Measurements from ENCODE around the gene TLN1.
A peak's percentile ranks its signal among the peaks of the same experiment; 100 is the strongest.

The TLN1 gene

DNA sequence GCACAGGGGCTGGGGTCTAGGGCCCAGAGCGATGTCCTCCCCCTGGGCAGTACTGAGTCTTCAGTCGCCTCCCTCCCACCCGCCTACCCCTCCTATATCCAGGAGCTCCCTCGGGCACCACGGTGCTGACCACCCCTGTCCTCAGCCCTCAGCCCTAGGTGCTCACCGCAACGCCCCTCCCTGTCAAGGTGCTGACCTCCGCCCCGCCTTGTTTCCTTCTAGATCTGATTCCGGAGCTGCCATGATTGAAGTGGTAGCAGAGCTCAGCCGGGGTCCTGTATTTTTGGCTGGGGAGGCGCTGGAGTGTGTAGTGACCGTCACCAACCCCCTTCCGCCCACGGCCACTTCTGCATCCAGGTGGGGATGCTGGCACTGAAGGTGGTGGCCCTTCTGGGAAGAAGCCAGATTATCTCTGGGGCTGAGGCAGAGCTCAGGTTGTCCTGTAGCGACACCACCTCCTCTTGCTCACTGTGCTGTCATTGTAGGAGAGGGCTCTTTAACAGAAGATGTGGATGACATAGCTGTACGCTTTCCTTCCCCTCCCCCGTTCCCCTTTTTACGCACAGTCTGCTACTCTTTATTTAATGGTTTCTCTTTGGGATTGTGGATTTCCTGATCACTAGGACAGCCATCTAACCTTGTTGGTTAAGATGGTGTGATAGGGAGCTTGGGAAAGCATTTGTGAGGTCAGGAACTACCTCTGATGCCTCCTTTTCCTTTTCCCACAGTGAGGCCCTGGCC, 17.7 kb upstream of the TLN1 start:
- DNase-seq, result peak in 1 of 2 experiments; percentile 36

DNA sequence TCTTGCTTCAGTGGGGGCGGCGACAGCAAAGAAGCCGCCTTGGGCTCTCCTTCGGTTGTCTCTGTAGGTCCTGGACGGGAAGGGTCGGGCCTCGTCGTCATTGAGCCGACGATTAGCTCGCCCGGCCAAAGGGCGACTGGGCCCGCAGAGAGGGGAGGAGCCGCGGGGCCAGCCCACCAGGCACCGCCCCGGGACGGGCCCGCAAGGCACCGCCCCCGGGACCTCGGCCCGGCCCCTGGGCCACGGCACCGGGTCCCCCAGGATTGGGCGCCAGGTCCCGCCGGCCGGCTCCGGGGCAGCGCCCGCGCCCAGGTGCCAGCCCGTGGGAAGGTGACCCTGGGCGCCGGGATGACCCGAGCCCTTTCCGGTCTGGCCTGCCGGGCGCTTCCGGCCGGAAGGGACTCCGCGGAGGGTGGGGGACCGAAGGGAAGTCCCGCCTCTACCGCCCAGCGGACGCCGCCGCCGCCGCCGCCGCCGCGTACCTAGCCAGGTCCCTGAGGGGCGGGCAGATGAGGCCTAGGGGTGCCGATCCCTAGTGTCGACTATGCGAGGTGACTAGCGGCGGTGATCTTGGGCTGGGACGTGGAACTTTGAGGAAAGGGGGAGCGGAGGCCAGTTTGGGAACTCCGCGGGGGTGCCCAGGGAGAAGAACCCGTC, 17.0 kb upstream of the TLN1 start, which contains the start of the genes GBA2 and RGP1:
Gene GBA2 (minus strand): TSS at position 371 of the 657 bp plus-strand sequence. CDS start 524 bp downstream, outside the sequence.
Gene RGP1 (plus strand): TSS at position 430 of the 657 bp plus-strand sequence. CDS start 469 bp downstream, outside the sequence.
- peak; percentile 38 to 90 for DNase-seq

DNA sequence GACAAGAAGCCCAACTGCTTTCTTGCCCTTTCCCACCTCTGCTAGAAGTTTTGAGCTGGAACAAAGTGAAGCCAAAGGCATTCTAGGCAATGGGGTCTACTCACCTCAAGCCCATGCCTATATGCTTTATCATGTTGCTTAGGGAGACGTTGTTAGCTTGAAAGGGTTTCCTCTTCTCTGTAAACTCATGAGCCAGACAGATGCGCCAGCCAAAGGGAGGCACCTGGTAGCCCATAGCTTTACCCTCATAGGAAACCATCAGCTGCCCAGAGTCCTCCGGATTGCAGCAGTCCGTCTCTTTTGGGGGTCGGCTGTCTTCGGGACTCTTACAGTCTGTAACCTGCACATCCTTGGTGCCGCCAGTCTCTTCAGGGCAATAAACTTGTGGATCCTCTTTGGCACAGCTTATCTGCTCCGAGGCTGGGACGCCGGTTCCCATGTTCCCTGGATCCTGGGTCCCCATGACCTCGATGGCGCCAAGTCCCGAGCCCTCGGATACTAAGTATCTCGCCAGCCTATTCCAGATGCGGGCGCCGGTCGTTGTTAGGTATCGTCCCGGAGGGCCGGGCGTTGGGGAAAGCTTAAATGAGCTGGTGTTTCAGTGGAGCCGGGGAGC, 16.4 kb upstream of the TLN1 start:
- DNase-seq, result no peak

DNA sequence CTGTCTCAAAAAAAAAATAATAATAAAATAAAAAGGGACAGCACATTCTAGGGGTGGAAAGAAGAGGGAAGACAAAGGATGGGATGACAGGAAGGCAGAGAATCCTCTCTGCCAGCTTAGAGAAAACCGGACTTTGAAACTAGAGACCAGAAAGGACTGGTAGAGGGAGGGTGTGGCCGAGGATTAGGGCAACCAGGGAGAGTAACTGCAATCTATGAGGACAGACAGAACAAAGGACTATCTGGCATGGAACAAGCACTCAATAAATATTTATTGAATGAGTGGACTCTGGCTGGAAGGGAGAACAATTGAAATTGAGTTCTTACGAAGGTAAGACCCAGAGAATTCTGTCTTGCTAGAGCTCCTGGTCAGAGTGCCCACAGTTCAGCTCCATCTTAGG, 14.6 kb upstream of the TLN1 start:
- no peak for DNase-seq

DNA sequence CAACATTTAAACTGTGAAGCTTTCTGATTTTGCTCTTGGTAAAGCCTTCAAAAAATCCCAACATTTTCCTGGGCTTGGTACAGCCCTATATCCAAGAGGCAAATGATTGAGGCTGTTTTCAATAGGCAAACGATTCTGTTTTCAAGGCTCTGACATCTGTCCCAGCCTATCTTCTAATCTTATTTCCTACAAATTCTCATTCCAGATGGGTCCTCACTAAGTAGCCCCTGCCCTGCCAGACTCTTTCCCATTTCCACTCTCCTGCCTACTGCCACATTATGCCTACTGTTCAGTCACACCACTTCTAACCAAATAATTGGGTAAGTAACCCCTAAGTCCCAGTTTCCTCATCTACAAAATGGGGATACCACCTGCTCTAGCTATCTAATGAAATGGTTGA, 13.6 kb upstream of the TLN1 start:
- DNase-seq, result no peak

DNA sequence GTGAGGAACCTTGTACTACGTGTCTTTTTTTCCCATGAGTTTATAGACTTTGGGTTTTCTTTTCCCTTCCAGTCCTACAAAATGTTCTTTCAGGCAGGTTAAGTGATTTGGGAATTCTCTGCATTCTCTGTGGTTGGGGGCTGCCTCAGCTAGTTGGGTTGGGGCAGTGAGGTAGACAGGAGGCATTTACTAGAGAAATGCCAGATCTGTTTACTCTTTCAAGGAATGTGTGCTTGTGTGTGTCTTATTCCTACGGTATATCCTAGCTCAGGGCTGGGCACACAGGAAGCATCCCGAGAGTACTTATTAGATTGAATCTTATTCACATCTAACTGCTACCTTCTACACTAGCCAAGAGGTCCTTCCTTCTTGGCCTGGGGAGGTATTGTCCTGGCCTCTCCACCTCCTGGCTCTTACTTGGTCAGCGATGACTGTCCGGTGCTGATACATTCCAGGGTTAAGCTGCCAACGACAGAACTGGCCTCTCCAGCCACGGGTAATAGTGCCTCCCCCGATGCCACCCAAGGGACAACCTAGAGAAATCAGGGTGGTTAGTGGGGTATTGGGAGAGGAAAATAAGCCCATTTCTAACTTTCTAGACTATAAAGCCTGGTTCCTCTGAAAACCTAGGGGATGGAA, 12.0 kb upstream of the TLN1 start:
- no peak for DNase-seq

DNA sequence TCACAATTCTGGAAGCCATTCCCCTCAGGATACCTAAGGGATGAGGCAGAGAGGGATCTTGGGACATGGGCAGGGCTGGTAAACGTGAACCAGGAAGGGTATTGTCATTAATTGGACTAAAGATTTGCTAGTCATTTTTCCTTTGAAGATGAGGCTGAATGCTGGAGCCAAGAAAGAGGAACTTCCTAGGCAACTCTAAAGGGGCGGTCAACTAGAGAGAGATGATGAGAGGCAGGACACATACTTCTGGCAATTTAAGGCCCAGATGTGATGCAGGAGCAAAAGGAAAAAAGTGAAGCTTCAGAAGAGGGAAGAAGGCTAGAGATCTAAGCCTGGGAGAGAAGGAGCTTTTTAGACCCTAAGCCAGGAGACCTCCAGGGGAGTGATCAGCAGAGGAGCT, 11.5 kb upstream of the TLN1 start:
- DNase-seq, result no peak

DNA sequence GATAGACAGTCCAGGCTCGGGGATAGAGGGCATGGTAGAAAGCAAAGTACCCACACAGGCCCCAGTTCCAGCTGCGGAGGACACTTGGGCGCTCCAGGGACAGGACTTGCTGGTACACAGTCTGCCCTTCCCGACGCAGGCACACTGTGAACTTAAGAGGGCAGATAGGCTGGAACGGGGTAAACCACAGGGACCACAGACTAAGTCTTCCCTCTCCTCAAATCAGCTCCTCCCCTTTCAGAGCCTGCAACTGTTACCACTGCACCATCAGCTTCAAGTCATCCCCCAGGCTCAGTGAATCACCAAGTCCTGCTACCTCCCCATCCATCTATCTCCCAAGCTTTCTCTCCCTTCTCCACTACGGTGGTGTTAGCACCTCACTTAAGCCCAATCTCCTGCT, 9.7 kb upstream of the TLN1 start:
- DNase-seq, result no peak

DNA sequence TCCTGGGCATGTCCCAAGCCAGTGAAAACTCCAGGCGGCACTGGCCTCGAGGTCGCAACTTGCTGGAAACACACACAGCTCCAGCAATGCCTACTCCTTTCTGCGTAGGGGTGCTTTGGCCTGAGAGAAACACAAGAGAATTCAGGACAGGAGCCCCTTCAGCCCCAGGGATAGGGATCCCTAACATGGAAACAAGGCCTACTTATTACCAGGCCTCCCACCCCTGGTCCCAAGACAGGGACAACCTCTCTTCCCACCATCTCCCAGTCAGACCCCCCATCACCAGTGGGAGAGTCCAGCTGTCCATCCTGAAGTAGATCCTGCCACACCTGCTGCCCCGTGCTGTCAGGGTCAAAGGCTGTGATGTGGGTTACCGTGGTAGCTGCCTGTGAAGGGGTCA, 8.2 kb upstream of the TLN1 start:
- DNase-seq, result no peak

DNA sequence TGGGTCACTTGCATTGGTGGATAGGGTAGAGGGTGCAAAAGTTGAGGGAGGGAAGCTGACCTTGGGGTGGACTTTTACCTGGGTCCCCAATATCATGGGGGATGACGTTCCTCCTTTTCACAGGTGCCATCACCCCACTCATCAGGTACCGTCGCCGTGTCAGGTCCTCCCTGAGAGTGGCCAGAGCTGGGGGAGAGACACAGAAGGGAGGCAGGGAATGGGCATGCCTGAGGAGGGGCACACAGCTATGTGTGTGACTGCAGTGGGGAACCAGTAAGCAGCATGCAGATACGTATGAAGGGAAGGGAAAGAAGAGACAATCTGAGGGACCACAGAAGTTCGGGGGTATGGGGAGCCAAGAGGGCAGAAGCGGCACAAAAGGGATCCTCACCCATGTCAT, 6.9 kb upstream of the TLN1 start:
- no peak for DNase-seq

DNA sequence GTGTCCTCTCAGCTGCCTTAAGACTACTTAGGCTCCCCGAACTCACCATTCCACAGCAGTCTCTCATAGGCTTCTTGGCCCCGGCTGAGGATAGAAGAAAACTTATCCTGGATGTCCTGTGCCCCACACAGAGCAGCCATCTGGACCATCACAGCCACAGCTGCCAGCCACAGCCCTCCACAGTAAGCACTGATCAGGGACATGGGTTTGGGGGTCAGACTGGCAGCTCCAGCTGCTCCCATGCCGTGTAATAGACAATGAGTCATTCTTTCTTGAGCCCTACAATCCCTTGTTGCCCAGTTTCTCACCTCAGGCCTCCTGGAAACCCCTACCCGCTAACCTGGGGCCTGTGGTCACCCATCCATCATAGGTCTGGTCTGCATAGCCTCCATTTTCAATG, 6.2 kb upstream of the TLN1 start:
- no peak for DNase-seq

DNA sequence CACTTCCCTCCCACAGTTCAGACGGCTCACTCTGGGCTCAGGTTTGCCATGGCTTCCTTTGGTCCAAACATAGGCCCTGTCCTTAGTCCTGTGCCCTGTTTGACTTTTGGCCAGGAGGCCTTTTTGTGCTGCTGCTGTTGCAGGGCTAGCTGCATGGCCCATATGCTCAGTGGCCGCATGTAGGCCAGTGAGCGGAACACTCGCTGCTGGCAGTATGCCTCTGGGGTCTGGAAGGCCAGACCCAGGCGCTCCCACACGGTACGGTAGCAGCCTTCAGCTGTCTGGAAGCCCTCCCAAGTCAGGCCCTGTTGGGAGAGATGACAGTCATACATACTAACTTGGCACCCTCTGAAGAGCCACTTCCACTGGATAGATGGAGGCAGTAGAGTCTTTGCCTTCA, 5.1 kb upstream of the TLN1 start:
- DNase-seq, result no peak

DNA sequence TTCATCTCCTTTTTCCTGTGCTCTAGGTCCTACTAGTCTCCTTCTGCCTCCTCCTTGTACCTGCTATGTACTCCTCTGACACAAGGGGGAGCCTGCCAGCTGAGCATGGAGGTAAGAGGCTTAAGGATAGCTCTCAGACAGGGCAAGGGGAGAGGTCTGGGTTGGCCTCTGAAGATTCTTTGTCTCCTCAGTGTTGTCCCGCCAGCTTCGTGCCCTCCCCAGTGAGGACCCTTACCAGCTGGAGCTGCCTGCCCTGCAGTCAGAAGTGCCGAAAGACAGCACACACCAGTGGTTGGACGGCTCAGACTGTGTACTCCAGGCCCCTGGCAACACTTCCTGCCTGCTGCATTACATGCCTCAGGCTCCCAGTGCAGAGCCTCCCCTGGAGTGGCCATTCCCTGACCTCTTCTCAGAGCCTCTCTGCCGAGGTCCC, 4.2 kb upstream of the TLN1 start:
- DNase-seq, result peak; percentile 57 to 70

DNA sequence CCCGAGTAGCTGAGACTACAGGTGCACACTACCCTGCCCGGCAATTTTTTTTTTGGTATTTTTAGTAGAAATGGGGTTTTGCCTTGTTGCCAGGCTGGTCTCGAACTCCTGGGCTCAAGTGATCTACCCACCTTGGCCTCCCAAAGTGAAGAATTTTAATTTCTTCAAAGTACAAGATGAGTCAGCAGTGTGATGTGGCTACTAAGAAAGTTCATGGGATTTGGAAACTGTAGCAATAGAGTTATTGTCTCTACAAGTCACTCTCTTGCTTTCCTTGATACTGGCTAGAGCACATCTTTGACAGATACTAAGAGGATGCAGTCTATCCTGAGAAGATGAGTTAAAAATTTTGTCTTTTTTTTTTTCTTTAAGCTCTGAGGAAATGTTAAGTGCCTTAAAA, 2.1 kb upstream of the TLN1 start:
- no peak for DNase-seq

DNA sequence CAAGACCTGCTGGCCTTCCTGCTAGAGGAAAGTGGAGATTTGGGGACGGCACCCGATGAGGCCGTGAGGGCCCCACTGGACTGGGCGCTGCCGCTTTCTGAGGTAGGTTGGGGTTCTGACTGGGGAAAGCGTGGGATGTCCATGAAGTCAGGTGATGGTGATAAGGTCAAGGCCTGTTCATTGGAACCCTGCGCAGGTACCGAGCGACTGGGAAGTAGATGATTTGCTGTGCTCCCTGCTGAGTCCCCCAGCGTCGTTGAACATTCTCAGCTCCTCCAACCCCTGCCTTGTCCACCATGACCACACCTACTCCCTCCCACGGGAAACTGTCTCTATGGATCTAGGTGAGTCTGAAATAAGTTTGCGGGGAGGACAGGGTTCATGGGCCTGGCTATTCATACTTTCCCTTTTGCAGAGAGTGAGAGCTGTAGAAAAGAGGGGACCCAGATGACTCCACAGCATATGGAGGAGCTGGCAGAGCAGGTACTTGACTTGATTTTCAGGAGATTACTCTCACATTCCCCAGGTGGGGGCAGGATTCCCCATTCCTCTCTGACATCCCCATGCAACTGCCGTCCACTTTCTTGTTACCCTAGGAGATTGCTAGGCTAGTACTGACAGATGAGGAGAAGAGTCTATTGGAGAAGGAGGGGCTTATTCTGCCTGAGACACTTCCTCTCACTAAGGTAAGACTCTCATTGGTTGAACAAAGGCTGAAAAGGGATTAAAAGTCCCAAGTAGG, 976 bp upstream of the TLN1 start:
- peak; percentile 59 to 70 for DNase-seq

DNA sequence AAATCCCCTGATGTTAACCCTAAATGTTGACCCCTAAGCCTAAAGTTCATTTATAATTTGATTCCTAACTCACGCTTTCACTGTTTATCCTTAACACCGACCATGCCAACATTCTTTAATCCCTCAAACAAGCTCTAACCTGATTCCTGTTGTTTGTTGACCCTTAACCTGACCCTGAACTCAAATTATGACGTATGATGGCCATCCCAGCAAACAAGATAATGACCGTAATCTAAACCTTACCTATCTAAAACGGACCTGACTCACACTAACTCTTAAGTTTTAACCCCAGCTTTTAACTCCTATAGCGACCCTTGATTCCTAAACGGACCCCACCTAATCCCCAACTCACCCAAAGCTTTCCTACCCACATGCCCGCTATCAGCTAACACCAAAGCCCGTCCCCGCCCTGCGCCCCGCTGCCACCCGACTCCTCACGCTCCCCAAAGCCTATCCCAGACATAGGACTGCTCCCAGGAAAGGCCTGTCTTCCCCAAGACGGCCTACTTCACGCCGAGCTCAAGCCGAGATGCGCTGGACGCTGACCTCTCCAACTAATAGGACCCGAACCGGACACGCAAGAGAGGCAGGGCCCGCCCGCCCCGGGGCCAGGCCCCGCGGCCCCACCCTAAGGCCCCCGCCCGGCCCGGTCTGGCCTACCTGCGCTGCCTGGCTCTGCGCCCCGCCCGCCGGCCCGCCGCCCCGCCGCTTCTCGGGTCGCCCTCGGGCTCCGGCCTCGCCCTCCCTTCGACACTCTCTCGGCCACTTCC, 395 bp downstream of the TLN1 start:
- peak in 1 of 2 experiments; percentile 62 for DNase-seq

DNA sequence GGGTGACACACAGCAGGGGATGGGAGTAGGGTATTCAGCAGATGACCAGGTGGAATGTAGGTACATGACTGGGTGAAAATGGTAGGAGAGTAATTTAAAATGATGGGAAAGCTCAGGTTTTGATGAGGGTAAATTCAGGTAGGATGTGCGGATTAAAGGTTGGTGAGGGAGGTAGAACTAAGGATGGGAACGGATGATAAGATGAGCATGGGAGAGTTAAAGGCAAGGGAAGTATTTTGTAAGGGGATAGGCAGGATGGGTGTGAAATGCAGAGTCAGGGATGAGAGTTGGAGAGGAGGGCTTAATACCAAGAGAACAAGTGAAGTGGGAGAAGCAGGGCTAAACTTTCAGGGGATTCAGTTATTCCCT, 1.5 kb downstream of the TLN1 start:
- no peak for DNase-seq

DNA sequence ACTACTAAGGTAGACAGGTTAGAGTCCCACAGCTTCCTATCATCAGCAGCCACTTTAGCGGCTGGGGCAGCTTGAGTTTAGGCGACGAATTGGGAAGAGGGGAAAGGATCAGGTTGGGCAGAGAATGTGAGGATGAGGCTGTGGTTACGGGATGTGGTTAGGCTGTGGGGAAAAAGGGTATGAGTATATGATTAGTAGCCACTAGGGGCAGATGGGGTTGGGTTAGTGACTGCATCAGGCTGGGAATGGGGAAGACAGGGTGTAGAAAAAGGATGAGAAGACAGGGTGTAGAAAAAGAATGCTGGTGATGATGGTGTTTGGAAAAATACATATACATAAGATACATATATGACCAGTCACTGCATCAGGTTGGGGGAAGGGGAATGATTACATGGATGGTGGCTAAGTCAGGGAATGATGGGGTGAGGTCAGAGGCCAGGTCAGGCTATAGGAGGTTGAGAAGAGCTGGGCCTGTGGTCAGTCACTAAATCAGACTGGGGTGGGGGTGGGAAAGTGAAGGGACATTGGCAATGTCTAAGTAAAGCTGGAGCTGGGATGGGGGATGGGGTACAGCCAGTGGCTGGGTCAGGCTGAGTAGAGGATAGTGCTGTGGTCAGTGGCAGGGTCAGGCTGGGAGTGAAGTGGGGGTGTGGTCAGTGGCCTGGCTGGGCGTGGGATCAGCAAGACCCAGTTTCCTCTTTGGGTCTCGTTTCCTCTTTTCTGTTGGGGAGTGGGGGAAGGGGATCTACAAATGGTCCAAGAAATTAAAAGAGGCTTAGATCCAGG, 2.1 kb downstream of the TLN1 start:
- DNase-seq, result peak; percentile 39 to 62

DNA sequence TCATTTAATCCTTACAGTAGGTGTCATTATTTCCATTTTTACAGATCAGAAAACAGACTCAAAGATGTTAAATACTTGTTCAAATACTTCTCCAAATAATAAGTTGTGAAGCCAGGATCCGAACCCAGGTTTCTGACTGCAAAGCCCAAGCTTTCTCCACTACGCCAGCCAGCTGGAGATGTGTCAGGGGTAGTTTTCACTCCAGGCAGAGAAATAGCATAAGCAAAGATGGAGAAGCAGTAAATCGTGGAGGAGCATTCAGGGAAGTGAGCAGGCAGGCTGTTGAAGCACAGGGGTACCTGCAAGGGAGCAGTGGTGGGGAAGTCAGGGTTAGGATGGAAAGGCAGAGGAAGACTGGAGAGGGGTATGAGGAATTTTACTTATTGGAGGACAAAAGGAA, 2.9 kb downstream of the TLN1 start:
- no peak for DNase-seq

DNA sequence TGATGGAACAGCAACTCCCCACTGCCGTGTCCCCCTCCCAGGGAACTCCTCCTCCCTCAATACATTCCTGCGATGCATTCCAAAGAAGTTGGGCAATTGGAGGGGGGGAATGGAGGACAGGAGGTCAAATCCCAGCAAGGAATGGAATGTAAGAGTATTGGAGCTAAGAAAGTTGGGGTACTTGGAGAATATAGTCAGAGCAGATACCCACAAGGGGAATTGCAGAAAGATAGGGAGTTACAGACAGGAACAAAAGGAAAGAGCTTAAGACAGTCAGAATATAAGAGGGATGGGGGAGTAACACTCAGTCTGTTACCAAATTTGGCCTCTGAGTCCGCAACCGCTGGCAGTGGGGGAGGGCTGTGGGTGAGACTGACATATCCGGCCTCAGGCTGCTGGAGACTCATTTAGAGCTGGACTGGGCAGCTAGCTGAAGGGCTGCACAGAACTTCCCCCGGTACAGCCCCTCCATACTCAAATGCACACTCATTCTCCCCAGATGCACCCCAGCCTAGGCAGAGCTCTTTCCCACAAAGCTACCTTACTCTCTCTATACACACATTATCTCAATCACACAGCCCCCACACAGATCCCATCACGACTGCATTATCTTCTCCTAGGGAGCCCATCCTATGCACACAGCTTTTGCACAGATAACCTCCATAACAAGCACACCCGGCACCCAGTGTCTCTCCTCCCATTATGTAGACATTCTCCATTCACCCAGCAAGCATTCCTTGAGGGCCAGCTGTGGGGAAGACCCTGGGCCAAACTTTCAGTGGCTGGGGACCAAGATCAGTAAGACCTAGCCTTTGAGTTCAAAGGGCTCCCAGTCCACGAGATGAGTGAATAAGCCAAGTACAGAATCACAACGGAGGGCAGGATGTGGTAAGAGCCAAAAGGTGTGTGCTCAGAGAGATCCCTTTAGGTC, 3.7 kb downstream of the TLN1 start:
- DNase-seq, result no peak

Data from NCI-H526 (cell line).